ENCODE measurements around the gene SERPINB1. TPM values are rescaled to one million over a fixed set of nuclear protein-coding genes. Genes with fewer than 3 reads are reported as not detected.

Gene SERPINB1
- total RNA-seq, 1 donor from 2014 or later: 62.0 TPM

- no peak for DNase-seq (ENCODE audit: low spot score)
These were observed 48.0 kb downstream of the SERPINB1 start for GRCh38 chr6:2793534-2794151.

GRCh38 chr6:2792330-2793110, 49.1 kb downstream of the SERPINB1 start:
- no peak for DNase-seq (ENCODE audit: low spot score)

GRCh38 chr6:2791450-2791974, 50.2 kb downstream of the SERPINB1 start:
- no peak for DNase-seq (ENCODE audit: low spot score)

GRCh38 chr6:2790588-2791449, 50.8 kb downstream of the SERPINB1 start:
- peak; percentile 78 for DNase-seq (ENCODE audit: low spot score)

GRCh38 chr6:2786269-2786668, 55.4 kb downstream of the SERPINB1 start:
- DNase-seq (ENCODE audit: low spot score): no peak

GRCh38 chr6:2784930-2785329, 56.7 kb downstream of the SERPINB1 start:
- DNase-seq (ENCODE audit: low spot score): no peak

- DNase-seq (ENCODE audit: low spot score): no peak
These were observed 57.6 kb downstream of the SERPINB1 start for GRCh38 chr6:2784061-2784460.

GRCh38 chr6:2783188-2783963, 58.3 kb downstream of the SERPINB1 start:
- DNase-seq (ENCODE audit: low spot score): no peak

GRCh38 chr6:2782825-2783187, 58.9 kb downstream of the SERPINB1 start:
- DNase-seq (ENCODE audit: low spot score): no peak

- DNase-seq (ENCODE audit: low spot score): no peak
These were observed 59.3 kb downstream of the SERPINB1 start for GRCh38 chr6:2782356-2782708.

Other genes starting within 250 kb of the SERPINB1 start
- 0.63 TPM for gene MYLK4, start 90.9 kb downstream of the SERPINB1 start, total RNA-seq
- gene WRNIP1, start 76.5 kb downstream of the SERPINB1 start, total RNA-seq: 47.4 TPM
- 11.8 TPM for gene SERPINB9, start 61.4 kb upstream of the SERPINB1 start, total RNA-seq
- gene SERPINB6, start 129.7 kb upstream of the SERPINB1 start, total RNA-seq: 141 TPM
- 35.0 TPM for gene NQO2, start 158.0 kb upstream of the SERPINB1 start, total RNA-seq
- 26.3 TPM for gene RIPK1, start 226.6 kb upstream of the SERPINB1 start, total RNA-seq